ENCODE measurements around the gene CIAO2B. TPM values are rescaled to one million over a fixed set of nuclear protein-coding genes. Genes with fewer than 3 reads are reported as not detected.

Gene CIAO2B
- total and polyA plus RNA-seq, 11 donors: 103 to 669 (median 129) TPM

DNA sequence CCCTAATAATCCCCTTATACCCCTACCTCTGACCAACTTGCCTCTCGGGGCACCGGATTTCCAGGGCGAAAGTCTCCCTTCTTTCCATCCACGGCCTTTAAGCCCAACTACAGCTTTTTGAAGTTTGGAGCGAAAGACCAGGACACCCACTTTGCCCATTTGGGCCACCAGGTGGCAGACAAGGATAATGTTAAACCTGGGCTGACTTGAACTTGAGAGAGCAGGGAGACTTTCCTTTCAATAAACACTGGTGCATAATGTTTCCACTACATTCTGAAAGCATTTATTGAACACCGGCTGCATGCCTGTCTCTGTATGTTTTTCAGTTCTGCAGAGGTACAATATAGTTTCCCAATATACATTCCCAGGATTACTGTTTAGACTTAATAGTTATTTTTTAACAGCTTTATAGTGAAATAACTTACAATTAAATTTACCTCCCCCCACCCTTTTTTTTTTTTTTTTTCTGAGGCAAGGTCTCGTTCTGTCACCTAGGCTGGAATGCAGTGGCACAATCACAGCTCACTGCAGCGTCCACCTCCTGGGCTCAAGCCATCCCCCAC is 20.0 kb upstream of the CIAO2B start:
- peak in 3 of 4 donors; percentile 71 to 80 (median 80) for ATAC-seq

DNA sequence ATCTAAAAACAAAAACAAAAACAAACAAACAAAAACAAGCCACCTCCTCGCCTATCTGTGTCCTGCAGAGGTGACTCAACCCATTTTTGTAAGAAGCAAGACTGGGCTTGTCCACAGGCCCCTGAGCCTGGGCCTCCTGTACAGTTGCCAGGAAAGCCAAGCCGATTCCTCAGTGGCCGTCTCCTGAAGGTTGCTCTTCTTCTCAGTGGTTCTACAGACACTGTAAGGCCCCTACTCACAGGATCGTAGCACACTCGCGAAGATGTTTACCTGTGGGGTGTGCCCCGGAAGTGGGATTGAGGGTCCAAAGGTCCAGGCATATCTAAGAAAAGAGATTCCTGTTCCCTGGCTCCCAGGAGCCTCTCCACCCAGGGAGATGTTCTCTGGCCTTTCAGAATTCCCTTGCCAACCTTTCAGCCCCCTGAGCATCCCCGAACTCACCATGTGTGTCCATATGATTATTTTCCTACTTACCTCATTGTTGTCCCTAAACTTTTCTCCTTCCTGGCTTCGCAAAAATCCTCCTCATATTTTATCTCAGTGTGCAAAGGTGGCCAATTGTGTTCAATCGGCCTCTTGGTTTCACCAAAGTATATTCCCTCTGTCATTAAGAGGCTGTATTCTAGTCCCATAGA is 19.4 kb upstream of the CIAO2B start:
- peaks cover 0 to 31% (median 0%) of the 10 kb centered on the region in 9 donors for H3K27me3 ChIP-seq
- TF ChIP-seq POLR2A (IDR thresholded peaks at IDR 0.05): no peak
- TF ChIP-seq, protein P1, sequence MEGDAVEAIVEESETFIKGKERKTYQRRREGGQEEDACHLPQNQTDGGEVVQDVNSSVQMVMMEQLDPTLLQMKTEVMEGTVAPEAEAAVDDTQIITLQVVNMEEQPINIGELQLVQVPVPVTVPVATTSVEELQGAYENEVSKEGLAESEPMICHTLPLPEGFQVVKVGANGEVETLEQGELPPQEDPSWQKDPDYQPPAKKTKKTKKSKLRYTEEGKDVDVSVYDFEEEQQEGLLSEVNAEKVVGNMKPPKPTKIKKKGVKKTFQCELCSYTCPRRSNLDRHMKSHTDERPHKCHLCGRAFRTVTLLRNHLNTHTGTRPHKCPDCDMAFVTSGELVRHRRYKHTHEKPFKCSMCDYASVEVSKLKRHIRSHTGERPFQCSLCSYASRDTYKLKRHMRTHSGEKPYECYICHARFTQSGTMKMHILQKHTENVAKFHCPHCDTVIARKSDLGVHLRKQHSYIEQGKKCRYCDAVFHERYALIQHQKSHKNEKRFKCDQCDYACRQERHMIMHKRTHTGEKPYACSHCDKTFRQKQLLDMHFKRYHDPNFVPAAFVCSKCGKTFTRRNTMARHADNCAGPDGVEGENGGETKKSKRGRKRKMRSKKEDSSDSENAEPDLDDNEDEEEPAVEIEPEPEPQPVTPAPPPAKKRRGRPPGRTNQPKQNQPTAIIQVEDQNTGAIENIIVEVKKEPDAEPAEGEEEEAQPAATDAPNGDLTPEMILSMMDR (IDR thresholded peaks at IDR 0.05): no peak
- DNase-seq: no peak
- peaks cover 0 to 7% (median 6%) of the 10 kb centered on the region in 12 donors for H3K4me1 ChIP-seq
- no peaks in the 10 kb centered on the region for H3K36me3 ChIP-seq
- intact Hi-C loops (cut with DNase I): loop anchor here in 2 of 10 donors (2.0 to 5.0 kb wide), 3 partner anchors 56 to 231 kb away; no protein-coding TSS in a partner anchor
- H3K27ac ChIP-seq: no peak overlapping the region
- 77 to 91% (median 79%) methylated on average over 8 to 10 of the region's 10 CpGs for WGBS, 4 donors
- H3K9me3 ChIP-seq: peaks cover 0 to 6% (median 0%) of the 10 kb centered on the region in 12 donors
- no peak overlapping the region for H3K4me3 ChIP-seq
- ATAC-seq: no peak

More for the DNA sequence above, 20.0 kb upstream of the CIAO2B start:
- Histone ChIP-seq H3K36me3 (no peaks in the 10 kb centered on the region), H3K4me3 (no peak overlapping the region), H3K4me1 (peaks cover 0 to 6% (median 0%) of the 10 kb centered on the region in 12 donors), H3K27me3 (peaks cover 0 to 25% (median 0%) of the 10 kb centered on the region in 9 donors), H3K27ac (no peak overlapping the region), H3K9me3 (peaks cover 0 to 6% (median 0%) of the 10 kb centered on the region in 12 donors)
- peak in 3 of 5 donors; percentile 66 to 73 (median 68) for DNase-seq
- intact Hi-C loops (cut with DNase I): loop anchor here in 2 of 10 donors (2.0 to 5.0 kb wide), 3 partner anchors 57 to 231 kb away; no protein-coding TSS in a partner anchor
- TF ChIP-seq, protein P1 (IDR thresholded peaks at IDR 0.05): peak; percentile 63 to 86 (median 78)
- TF ChIP-seq POLR2A (IDR thresholded peaks at IDR 0.05): no peak
- WGBS, 4 donors: 20 to 25% (median 21%) methylated on average over 8 of the region's 8 CpGs

DNA sequence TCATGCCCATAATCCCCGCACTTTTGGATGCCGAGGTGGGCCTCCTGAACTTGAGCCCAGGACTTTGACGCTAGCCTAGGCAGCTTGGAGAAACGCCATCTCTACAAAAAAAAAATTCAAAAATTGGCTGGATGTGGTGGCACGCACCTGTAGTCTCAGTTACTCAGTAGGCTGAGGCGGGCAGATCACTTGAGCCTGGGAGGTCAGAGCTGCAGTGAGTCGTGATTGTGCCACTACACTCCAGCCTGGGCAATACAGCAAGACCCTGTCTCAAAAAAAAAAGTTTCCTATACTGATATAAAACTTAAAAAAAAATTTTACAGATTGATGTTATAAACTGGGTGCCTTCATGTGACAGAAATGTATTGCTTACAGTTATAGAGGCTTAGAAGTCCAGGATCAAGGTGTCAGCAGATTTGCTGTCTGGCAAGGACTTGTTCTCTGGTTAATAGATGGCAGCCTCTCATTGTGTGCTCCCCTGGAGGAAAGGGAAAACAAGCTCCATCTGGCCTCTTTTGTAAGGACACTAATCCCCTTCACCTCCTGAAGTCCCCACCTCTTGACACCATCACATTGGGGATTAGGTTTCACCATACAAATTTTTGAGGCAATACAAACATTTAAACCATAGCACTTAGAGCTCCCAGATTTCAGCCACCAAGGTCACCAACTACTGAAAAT is 18.4 kb upstream of the CIAO2B start:
- intact Hi-C loops (cut with DNase I): loop anchor here in 1 of 10 donors (5.0 kb wide), 1 partner anchor 55 kb away; no protein-coding TSS in a partner anchor
- WGBS, 4 donors: 81 to 86% (median 85%) methylated on average over 7 of the region's 7 CpGs
- no peak overlapping the region for H3K27ac ChIP-seq

More for the DNA sequence above, 18.4 kb upstream of the CIAO2B start:
- H3K9me3 ChIP-seq: peaks cover 0 to 6% (median 0%) of the 10 kb centered on the region in 12 donors
- ATAC-seq: no peak
- H3K27me3 ChIP-seq: peaks cover 0 to 35% (median 0%) of the 10 kb centered on the region in 9 donors
- TF ChIP-seq POLR2A (IDR thresholded peaks at IDR 0.05): no peak
- TF ChIP-seq, protein P1 (IDR thresholded peaks at IDR 0.05): no peak
- no peak for DNase-seq
- H3K4me1 ChIP-seq: peaks cover 0 to 15% (median 9%) of the 10 kb centered on the region in 12 donors
- H3K36me3 ChIP-seq: no peaks in the 10 kb centered on the region
- no peak overlapping the region for H3K4me3 ChIP-seq
